ENCODE data around the gene MYF6.

Gene MYF6

DNA sequence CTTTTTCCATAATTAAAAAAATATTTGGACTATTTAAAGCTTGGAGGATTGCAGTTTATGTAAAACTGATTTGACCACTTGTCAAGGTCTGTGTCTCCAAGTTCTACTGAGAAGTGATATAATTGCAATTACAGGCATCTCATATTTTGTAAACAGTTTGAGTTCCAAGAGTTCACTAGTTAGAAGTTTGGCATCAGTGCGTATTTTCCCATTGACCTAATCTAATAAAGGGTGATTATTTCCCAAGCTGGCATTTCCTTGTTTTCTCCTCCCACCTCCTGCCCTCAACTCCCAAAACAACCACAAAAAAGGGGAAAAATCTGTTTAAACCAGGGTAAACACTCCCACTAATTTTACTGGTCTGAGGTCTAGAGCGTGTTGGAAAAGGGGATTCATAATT is 3.0 kb upstream of the MYF6 start:
- DNase-seq (ENCODE audit: low read depth in 2 of 2) = no peak

DNA sequence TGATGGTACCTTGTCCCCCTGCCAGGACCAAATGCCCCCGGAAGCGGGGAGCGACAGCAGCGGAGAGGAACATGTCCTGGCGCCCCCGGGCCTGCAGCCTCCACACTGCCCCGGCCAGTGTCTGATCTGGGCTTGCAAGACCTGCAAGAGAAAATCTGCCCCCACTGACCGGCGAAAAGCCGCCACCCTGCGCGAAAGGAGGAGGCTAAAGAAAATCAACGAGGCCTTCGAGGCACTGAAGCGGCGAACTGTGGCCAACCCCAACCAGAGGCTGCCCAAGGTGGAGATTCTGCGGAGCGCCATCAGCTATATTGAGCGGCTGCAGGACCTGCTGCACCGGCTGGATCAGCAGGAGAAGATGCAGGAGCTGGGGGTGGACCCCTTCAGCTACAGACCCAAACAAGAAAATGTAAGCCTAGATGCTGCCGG is 410 bp downstream of the MYF6 start:
- DNase-seq (ENCODE audit: low read depth in 2 of 2) = no peak

- no peak for DNase-seq (ENCODE audit: low read depth in 2 of 2)
These were observed 983 bp downstream of the MYF6 start for GRCh38 chr12:80708259-80708974.

GRCh38 chr12:80708975-80709328 is 1.5 kb downstream of the MYF6 start:
- no peak for DNase-seq (ENCODE audit: low read depth in 2 of 2)

GRCh38 chr12:80709811-80710726 is 2.6 kb downstream of the MYF6 start:
- DNase-seq (ENCODE audit: low read depth in 2 of 2) = no peak

GRCh38 chr12:80710727-80711449 is 3.5 kb downstream of the MYF6 start:
- no peak for DNase-seq (ENCODE audit: low read depth in 2 of 2)

DNA sequence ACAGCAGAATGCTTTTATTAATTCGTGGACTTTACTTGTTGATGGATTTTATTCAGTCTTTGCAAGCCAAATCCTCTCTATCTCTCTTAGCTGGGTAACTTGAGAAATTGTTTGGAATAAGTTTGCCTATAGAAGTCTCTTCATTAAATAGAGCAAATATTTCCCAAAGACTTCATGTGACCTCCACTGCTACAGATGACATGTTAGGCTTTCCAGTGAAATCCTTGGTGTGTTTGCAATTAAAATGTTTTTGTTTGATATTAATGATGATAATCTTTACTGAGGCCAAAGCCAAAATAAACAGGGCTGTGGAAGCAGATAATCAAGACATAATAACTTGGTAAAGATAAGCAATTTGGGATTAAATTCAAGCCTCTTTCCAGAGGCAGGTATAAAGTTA is 4.4 kb downstream of the MYF6 start:
- no peak for DNase-seq (ENCODE audit: low read depth in 2 of 2)

- DNase-seq (ENCODE audit: low read depth in 2 of 2) = no peak
These were observed 5.4 kb downstream of the MYF6 start for GRCh38 chr12:80712866-80713265.

DNA sequence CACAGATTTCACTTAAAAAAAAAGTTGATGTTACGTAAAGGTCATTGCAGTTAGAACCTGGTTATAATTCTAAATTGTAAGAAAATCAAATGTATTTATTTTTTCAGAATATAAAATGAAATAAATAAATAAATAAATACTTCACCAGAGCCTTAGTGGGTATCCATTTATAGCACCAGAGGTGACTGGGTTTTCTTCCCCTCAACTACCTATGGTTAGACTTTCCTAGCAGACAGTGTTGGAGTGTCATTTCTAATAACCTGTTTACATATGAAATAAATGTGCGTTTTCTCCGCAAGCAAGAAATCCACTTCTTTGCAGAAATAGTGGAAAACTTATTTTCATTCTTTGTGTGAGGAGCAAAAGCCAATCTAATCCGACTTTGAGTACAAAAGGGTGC is 6.0 kb downstream of the MYF6 start:
- no peak for DNase-seq (ENCODE audit: low read depth in 2 of 2)

DNA sequence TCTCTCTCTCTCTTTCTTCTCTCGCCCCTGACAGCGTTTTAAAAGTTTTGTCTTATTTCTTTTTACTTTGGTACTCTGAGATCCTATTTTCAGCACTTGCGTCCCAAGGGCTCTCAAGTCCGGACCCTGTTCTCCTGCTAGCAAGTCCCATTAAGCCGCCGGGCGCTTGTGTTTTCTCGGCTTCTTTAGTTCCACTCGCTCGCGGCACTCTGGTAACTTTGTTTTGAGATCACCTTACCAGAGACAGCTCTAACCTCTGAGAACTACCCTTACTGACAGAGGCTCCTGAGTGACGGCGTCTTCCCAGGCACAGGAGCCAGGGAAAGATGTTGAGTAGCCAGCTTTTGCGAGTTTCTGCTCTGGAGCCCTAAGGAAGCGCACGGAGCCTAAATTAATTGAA is 6.6 kb downstream of the MYF6 start:
- no peak for DNase-seq (ENCODE audit: low read depth in 2 of 2)

GRCh38 chr12:80714846-80715245 is 7.4 kb downstream of the MYF6 start:
- DNase-seq (ENCODE audit: low read depth in 2 of 2) = no peak

DNA sequence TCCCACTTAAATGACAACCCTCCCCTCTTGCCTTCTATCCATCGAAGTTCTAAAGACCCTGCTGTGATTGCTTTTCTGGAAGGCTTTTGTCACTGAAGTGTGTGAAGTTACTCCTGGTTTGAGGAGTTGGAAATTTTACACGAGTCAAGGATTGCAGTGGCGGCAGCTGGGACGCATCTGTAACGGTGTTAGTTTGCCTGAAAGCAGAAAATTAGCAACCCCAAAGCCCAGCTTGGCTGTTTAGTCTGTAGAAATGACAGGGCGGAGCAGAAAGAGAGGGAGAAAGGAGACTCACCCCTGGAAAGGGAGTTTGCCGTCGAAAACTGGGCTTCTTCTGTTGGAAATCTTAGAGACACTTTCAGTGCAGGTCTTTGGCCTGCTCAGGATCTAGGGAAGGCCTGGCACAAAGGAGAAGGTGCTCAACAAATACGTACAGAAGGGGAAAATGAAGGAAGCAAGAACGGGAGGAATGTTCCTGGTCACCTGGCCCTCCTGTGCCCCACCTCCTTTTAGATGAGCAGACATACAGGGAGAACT is 8.3 kb downstream of the MYF6 start:
- DNase-seq (ENCODE audit: low read depth in 2 of 2) = no peak

GRCh38 chr12:80716696-80717469 is 9.4 kb downstream of the MYF6 start, which contains the start of gene MYF5:
TSS of gene MYF5 (plus strand) at chr12:80716912. CDS start at chr12:80717064, 152 bp downstream.
- DNase-seq (ENCODE audit: low read depth in 2 of 2) = no peak

GRCh38 chr12:80717856-80718255 is 10.4 kb downstream of the MYF6 start:
- DNase-seq (ENCODE audit: low read depth in 2 of 2) = no peak

GRCh38 chr12:80720516-80720915 is 13.1 kb downstream of the MYF6 start:
- no peak for DNase-seq (ENCODE audit: low read depth in 2 of 2)

DNA sequence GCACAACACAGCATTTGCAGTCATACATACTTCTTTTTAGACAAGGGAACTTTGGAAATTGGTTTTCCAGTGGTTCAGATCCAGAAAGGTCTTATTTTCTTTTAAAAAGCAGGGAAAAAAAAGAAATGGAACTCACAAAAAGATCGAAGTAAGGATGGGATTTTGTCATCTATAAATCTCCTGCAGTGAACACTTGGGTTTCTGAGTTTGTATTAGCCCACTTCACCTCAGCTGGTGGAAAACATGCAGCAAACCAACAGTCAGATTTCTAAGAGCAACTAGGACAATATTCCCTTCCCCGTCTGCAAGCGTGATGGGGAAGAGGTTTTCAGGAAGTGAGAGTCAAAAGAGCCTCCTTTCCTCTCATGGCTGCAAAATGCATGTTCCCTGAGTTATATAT is 13.9 kb downstream of the MYF6 start:
- DNase-seq (ENCODE audit: low read depth in 2 of 2) = no peak

GRCh38 chr12:80745851-80746505 is 38.5 kb downstream of the MYF6 start:
- no peak for DNase-seq (ENCODE audit: low read depth in 2 of 2)

GRCh38 chr12:80747800-80748199 is 40.4 kb downstream of the MYF6 start:
- DNase-seq (ENCODE audit: low read depth in 2 of 2) = no peak

- no peak for DNase-seq (ENCODE audit: low read depth in 2 of 2)
These were observed 42.0 kb downstream of the MYF6 start for GRCh38 chr12:80749456-80749855.

GRCh38 chr12:80752464-80752863 is 45.0 kb downstream of the MYF6 start:
- no peak for DNase-seq (ENCODE audit: low read depth in 2 of 2)

DNA sequence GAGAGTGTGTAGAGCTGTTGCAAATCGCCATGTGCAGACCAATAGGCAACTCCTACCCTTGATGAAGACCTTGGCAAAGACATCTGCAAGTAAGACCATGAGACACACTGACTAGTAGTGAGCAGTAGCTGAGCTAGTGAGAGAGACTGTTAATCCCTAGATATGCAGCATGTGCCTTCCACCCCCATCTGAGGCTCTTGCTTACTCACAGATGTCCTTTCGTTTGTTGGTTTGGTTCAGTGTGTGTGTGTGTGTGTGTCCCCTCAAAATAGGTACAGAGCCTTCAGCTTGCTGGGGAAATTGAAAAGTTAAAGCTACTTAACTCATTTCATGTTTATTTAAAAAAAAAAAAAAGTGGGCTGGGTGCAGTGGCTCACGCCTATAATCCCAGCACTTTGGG is 46.8 kb downstream of the MYF6 start:
- no peak for DNase-seq (ENCODE audit: low read depth in 2 of 2)

Measured in stimulated activated CD4-positive, alpha-beta T cell treated with anti-CD3 and anti-CD28 coated beads, Interleukin-1b, Interleukin-23, amount 100 ng/mL, for 4 hours (primary cell).